NCI-H345 treated with DMSO at 0.1 percent for 48 hours (cell line): ENCODE measurements around the gene ZNF737.
"Not testable (repeated sequence)": the region's sequence is repeated elsewhere in the genome, so short reads cannot be mapped to it uniquely, and the experiment has no call there.

Experiments used
- DNase-seq: peaks from one replicate; lab custom pipeline; 2025; ENCODE audit not compliant: unreplicated experiment; lab: John Stamatoyannopoulos, UW

The ZNF737 gene

DNA sequence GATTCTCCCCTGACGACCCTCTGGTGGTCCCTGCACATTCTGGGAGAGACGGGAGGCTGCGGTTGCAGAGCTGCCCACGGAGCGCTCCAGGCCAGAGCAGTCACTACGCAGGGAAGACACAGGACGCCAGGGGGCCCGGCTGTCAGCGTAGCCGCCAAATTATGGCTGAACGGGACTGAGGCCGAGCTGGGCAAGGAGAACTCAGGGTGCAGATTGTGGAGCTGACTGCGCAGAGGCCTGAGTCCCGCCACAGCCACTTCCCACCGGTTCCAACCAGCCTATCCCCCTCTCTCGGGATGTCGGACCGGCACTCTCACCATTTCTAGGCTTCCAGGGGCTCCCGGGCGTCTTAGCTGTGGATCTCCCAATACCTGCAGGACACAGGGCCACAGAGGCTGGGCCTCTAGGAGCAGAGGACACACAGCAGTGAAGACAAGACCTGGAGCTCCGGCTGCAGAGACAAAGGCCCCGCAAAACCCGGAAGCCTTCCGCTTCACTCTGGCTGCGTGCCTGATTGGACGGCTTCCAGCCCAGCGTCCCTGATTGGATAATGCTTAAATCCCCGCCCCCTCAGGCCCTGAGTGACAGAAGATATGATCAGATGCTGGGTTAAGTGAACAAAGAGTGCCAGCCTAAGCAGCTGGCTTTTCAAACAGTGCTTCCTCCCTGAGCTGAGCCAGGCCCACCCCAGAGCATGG lies at the start of gene ZNF737:
ZNF737 (minus strand) TSS at position 461 of the 698 bp plus-strand sequence; CDS start at position 320, 141 bp downstream.
- no peak for DNase-seq

DNA sequence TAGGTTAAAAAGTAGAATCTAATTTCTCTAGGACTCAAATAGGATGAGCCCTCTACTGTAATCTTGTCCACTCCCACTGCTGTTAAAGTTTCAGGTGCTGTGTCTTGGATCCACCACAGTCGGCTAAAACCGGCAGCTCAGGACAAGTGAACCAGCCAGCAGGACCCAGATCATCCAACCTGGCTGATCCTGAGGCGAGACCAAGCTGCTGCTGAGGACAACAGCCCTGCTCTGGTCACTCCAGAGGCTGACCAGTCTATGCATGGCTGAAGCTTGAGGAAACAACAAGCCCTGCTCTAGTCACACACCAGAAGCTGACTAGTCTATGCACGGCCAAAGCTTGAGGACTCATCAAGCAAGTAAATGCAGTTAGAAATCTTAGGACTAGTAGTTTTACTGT lies 49.4 kb upstream of the ZNF737 start:
- not testable (repeated sequence) for DNase-seq

DNA sequence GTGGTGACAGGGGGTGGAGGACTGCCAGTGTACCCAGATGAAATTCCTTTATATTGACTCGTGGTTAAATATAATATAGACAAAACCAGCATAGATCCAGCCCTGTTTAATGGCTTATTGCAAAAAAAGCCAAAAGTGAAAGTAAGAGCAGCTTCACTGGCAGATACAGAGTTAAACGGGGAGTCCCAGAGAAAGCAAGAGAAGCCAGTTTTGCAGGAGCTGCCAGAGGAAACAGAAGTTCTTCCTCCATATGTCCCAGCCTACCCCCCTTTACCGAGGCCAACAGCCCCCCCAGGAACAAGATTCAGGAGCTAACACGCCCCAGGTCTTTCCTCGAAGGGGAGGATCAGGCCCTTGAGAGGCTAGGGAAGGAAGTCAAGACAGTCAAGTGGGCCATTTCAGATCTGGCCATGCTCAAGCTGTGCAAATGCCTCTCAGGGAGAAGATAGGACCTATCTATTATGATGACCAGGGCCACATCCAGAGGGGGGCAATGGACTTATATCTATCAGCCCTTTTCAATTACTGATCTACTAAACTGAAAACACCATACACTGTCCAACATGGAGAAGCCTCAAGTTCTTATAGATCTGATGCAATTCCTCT lies 47.2 kb upstream of the ZNF737 start:
- no peak for DNase-seq

DNA sequence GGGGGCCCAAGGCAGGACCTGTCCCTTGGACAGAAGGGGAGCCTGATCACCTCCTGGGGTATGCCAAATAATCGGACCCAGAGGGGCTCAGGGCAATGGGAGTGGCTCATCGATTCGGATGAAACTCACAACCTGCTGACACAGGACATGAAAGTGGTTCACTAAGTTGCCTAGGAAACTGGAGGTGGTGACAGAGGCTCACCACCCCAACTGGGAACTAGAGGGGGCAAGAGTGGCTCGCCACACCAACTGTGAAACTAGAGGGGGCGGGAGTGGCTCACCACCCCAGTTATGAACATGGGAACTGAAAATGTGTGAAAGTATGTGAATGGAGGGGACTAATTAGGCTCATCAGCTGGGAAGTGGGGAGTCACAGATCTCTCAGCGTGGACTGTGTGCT lies 46.3 kb upstream of the ZNF737 start:
- no peak for DNase-seq

DNA sequence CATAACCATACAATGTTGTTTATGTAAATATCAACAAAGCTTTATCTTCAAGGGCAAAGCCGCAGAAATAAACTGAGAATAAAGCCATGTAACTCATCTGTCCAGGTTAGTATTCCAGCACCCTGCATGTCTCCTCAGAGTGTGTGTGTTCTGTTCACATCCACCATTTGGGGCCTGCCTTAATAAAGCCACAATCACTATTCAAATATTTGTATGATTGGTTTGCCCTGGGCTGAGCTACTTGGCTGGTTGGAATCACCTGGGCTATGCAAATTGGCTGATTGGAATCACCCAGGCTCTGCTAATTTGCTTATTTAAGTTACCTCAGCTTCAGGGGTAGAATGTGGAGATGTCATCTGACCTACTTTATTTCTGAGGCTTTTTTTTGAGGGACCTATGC lies 42.4 kb upstream of the ZNF737 start:
- no peak for DNase-seq

DNA sequence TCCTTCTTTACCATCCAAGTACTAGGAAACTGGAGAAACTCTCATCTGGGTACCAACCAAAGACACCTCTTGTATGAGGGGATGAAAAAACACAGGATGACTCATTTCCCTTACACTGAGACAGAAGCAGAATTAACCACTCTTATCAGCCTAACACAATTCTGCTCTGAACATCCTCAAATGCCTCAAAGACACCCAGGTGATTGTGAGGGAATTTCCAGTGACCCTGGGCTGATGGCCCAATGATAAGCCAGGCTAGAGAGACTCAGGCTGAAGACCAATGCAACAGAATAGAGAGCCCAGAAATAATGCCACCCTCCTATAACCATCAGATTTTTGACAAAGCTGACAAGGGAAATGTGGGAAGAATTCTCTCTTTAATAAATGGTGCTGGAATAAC lies 7.0 kb downstream of the ZNF737 start:
- no peak for DNase-seq

DNA sequence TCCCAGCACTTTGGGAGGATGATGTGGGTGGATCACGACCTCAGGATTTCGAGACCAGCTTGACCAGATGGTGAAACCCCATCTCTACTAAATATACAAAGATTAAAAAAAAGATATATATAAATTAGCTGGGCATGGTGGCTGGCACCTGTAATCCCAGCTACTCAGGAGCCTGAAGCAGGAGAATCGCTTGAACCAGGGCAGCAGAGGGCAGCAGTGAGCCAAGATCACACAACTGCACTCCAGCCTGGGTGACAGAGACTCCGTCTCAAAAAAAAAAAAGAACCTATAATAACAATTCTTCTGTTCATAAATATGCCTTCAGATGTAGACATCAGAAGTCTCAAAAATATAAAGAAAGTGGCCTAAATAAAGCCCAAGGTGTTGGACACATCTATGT lies 7.6 kb downstream of the ZNF737 start:
- DNase-seq, result no peak

DNA sequence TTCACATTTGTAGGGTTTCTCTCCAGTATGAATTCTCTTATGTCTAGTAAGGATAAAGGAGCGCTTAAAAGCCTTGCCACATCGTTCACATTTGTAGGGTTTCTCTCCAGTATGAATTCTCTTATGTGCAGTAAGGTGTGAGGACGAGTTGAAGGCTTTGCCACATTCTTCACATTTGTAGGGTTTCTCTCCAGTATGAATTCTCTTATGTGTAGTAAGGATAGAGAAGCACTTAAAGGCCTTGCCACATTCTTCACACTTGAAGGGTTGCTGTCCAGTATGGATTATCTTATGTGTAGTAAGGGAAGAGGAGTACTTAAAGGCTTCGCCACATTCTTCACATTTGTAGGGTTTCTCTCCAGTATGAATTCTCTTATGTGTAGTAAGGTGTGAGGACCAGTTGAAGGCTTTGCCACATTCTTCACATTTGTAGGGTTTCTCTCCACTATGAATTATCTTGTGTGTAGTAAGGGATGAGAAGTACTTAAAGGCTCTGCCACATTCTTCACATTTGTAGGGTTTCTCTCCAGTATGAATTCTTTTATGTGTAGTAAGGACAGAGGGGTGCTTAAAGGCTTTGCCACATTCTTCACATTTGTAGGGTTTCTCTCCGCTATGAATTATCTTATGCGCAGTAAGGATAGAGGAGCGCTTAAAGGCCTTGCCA lies 20.8 kb downstream of the ZNF737 start:
- not testable (repeated sequence) for DNase-seq

DNA sequence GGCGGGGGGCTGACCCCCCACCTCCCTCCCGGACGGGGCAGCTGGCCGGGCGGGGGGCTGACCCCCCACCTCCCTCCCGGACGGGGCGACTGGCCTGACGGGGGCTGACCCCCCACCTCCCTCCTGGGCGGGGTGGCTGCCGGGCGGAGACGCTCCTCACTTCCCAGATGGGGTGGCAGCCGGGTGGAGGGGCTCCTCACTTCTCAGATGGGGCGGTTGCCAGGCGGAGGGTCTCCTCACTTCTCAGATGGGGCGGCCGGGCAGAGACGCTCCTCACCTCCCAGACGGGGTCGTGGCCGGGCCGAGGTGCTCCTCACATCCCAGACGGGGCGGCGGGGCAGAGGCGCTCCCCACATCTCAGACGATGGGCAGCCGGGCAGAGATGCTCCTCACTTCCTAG lies 35.3 kb downstream of the ZNF737 start:
- not testable (repeated sequence) for DNase-seq

DNA sequence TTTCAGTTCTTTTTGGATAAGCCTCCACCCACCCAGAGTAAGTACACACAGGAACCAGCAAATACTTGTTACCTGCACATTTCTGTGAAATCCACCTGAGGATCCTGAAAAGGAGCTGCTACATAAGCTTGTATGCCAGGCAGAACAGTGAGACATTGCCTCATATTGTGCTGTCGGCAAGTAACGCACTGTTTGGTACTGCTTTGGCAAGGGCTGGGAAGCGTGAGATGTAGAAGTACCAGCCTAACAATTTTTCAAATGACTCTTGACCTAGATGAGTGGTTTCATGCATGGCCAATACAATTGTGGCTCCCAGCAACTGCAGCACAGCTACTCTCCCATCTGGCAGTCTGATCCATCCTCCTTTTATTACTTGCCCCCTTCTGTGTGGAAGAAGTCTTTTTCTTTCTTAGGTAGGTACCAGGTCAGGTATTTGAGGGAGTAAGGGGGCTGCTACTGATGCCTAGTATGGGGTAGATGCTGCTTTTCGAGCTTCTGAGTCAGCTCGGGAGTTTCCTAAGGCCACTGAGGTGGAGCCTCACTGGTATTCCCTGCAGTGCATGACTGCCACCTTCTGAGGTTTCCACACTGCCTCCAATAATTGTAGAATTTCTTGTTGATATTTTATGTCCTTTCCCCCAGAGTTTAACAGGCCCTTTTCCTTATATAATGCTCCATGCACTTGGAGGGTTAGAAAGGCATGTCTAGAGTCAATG lies 52.2 kb downstream of the ZNF737 start:
- no peak for DNase-seq

DNA sequence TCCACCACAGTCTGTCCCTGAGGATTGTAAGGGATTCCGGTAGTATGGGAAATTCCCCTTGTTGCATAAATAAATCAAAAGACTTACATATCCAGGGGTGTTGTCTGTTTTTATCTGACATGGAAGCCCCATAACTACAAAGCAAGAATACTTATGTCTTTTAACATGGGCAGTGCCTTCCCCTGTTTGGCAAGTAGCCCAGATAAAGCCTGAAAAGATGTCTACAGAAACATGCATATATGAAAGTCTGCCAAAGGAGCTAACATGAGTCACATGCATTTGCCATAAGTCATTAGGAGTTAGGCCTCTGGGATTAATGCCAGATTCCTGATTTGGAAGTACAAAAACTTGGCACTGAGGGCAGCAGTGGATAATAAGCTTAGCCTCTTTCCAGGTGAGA lies 62.1 kb downstream of the ZNF737 start:
- no peak for DNase-seq
